RWPE2 (cell line): ENCODE results near the gene CA7.

Experiments
- ATAC-seq: fragments of 200-7000 bp; cut with Tn5 transposase; 3 replicates; pipeline ENCODE4 v1.9.1; 2021; ENCODE audit warnings: low read depth
- DNase-seq: peaks from one replicate; pipeline ENCODE4 v3.0.0-alpha.2; 2020; ENCODE audit warnings: low spot score
- H3K27ac ChIP-seq: fragments of 450-650 bp; 2 replicates; pipeline ENCODE4 v1.5.1; 2017; ENCODE audit warnings: mild to moderate bottlenecking; ENCODE audit not compliant: poor library complexity, severe bottlenecking
- H3K27me3 ChIP-seq: fragments of 250-450 bp; sonication (Bioruptor Pico); 2 replicates; pipeline ENCODE4 v1.5.1; 2021; ENCODE audit warnings: mild to moderate bottlenecking, moderate library complexity; ENCODE audit not compliant: insufficient read depth, poor library complexity, severe bottlenecking
- H3K36me3 ChIP-seq: fragments of 250-450 bp; sonication (Bioruptor Pico); 2 replicates; pipeline ENCODE4 v1.5.1; 2020; ENCODE audit warnings: low read depth, mild to moderate bottlenecking, moderate library complexity
- H3K4me1 ChIP-seq: fragments of 250-450 bp; sonication (Bioruptor Pico); 2 replicates; pipeline ENCODE4 v1.5.1; 2021; ENCODE audit warnings: mild to moderate bottlenecking, moderate library complexity; ENCODE audit not compliant: insufficient read depth, poor library complexity, severe bottlenecking
- H3K4me3 ChIP-seq: fragments of 250-450 bp; sonication (Bioruptor Pico); 2 replicates; pipeline ENCODE4 v1.5.1; 2021; ENCODE audit warnings: mild to moderate bottlenecking, moderate library complexity; ENCODE audit not compliant: severe bottlenecking
- H3K9me3 ChIP-seq: fragments of 250-450 bp; sonication (Bioruptor Pico); 2 replicates; pipeline ENCODE4 v1.5.1; 2021; ENCODE audit warnings: mild to moderate bottlenecking, moderate library complexity; ENCODE audit not compliant: severe bottlenecking
- TF ChIP-seq, protein P1 (sequence below): fragments of 450-650 bp; IDR thresholded peaks from one replicate; pipeline ENCODE4 v1.5.1; 2017; ENCODE audit warnings: mild to moderate bottlenecking, moderate library complexity; ENCODE audit not compliant: poor library complexity, severe bottlenecking

The CA7 gene

DNA sequence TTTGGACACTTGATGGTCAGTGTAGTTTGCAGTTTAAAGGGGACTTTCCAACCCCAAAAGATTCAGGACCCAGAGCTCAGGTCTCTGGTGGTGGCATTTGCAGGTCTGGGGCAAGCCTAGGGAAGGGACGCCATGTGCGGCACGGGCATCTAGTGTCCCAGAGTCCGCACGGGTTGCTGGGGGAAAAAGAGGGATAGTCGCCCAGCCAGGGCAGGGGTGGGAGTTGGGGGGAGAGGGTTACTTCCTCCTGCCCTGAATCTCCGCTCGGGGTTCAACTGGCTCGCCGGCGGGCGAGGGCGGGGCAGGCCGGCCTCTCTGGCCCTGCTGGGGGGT lies 239 bp upstream of the CA7 start:
- Histone ChIP-seq H3K36me3 (no peaks in the 10 kb centered on the region), H3K9me3 (no peaks in the 10 kb centered on the region), H3K27me3 (peaks cover 30% of the 10 kb centered on the region), H3K4me3 (no peak overlapping the region), H3K4me1 (no peaks in the 10 kb centered on the region), H3K27ac (no peak overlapping the region)
- TF ChIP-seq, protein P1, sequence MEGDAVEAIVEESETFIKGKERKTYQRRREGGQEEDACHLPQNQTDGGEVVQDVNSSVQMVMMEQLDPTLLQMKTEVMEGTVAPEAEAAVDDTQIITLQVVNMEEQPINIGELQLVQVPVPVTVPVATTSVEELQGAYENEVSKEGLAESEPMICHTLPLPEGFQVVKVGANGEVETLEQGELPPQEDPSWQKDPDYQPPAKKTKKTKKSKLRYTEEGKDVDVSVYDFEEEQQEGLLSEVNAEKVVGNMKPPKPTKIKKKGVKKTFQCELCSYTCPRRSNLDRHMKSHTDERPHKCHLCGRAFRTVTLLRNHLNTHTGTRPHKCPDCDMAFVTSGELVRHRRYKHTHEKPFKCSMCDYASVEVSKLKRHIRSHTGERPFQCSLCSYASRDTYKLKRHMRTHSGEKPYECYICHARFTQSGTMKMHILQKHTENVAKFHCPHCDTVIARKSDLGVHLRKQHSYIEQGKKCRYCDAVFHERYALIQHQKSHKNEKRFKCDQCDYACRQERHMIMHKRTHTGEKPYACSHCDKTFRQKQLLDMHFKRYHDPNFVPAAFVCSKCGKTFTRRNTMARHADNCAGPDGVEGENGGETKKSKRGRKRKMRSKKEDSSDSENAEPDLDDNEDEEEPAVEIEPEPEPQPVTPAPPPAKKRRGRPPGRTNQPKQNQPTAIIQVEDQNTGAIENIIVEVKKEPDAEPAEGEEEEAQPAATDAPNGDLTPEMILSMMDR: no peak
- DNase-seq (peak; percentile 38), ATAC-seq (no peak)

DNA sequence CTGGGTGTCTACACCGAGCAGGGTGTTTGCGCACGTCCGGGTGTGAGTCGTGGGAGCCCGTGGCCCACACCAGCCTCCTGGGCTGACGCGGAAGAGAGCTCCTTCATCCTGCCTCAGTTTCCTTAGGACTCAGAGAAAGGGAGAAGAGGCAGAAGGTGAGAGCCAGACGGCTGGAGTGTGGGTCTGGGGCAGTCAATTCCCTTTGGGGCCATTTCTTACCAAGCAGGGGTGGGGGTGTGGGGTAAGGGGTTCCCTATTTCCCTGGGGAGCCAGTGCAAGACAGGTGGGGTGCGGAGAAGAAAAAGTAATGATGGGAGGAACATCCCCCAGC lies 831 bp downstream of the CA7 start:
- Histone ChIP-seq H3K4me1 (no peaks in the 10 kb centered on the region), H3K27me3 (peaks cover 30% of the 10 kb centered on the region), H3K36me3 (no peaks in the 10 kb centered on the region), H3K27ac (no peak overlapping the region), H3K9me3 (no peaks in the 10 kb centered on the region), H3K4me3 (peak overlapping the region; percentile 10)
- TF ChIP-seq, protein P1: no peak
- ATAC-seq: no peak; the same call in 2 of the 3 replicates
- DNase-seq: peak; percentile 27

DNA sequence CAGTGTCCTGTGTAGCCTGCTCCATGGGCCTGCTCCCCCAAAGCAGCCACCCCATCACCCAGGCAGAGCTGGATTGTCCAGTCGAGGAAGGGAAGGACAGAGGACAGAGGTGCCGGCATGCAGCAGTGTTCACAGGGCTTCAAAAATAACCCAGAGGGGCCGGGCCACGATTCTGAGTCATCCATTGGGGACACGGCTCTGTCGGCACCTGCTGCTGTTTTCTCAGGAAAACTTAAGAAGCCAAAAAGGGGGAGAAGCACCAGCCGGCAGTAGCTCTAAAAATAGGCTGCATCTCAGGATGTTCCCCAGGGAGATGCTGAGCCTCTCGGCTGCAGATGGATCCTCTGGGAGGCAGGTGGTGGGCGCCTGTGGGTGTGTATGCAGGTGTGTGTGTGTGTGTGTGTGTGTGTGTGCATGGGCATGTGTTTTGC lies 1.6 kb downstream of the CA7 start:
- peaks cover 30% of the 10 kb centered on the region for H3K27me3 ChIP-seq
- ATAC-seq (no peak), DNase-seq (peak; percentile 45)
- no peaks in the 10 kb centered on the region for H3K9me3 ChIP-seq
- H3K27ac ChIP-seq: no peak overlapping the region
- TF ChIP-seq, protein P1: no peak
- no peaks in the 10 kb centered on the region for H3K36me3 ChIP-seq
- H3K4me1 ChIP-seq: no peaks in the 10 kb centered on the region
- no peak overlapping the region for H3K4me3 ChIP-seq

DNA sequence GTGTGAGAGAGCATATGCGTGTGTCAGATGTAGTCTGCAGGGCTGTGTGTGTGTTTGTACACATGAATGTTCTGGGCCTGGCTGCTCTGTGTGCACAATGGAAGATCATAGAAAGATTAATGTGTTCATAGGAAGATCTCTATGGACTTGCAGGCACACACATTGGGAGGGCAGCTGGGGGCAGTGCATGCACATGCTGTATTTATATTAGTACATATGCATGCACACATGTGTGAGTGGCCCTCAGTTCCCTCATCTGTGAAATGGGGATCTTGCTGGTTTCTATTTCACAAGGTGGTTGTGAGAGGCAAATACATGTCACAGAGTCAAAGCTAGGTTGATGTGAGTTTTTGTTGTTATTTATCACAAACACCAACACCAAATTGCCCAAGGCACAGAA lies 2.1 kb downstream of the CA7 start:
- Histone ChIP-seq H3K27ac (no peak overlapping the region), H3K9me3 (no peaks in the 10 kb centered on the region), H3K4me1 (no peaks in the 10 kb centered on the region), H3K27me3 (peaks cover 30% of the 10 kb centered on the region), H3K4me3 (no peak overlapping the region), H3K36me3 (no peaks in the 10 kb centered on the region)
- no peak for ATAC-seq
- DNase-seq: peak; percentile 28
- TF ChIP-seq, protein P1: no peak

DNA sequence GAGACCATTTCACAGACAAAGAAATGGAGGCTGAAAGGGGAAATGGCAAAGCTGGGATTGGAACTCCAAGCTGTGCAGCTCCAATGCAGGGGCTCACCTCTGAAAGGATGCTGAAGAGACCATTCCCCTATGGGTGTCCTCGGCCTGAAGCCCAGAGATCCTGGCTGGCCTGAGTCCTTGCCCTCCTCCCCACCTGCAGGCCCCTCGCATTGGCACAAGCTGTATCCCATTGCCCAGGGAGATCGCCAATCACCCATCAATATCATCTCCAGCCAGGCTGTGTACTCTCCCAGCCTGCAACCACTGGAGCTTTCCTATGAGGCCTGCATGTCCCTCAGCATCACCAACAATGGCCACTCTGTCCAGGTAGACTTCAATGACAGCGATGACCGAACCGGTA lies 2.6 kb downstream of the CA7 start:
- Histone ChIP-seq H3K9me3 (no peaks in the 10 kb centered on the region), H3K4me1 (no peaks in the 10 kb centered on the region), H3K27ac (no peak overlapping the region), H3K27me3 (peaks cover 30% of the 10 kb centered on the region), H3K36me3 (no peaks in the 10 kb centered on the region), H3K4me3 (no peak overlapping the region)
- TF ChIP-seq, protein P1: no peak
- ATAC-seq (no peak), DNase-seq (peak; percentile 21)
